AG04450 (cell line): ENCODE measurements around the gene INTS6L. TPM values are rescaled to one million over a fixed set of nuclear protein-coding genes. Genes with fewer than 3 reads are reported as not detected.

Source experiments
- CTCF ChIA-PET: fragments of 300-600, 350-600 bp; formaldehyde crosslinking; extraction: SDS; loops from one replicate; lab custom pipeline; 2022; ENCODE audit warnings: antibody characterized with exemption, inconsistent platforms; lab: Charles Lee
- POLR2A ChIA-PET: fragments of 350-600 bp; formaldehyde crosslinking; extraction: SDS; loops from one replicate; lab custom pipeline; 2021; ENCODE audit warnings: antibody characterized with exemption, inconsistent platforms; lab: Yijun Ruan, JAX
- DNase-seq: peaks from one replicate; pipeline ENCODE4 v3.0.0-alpha.2; 2011; ENCODE audit warnings: low read depth, low spot score
- H3K27ac ChIP-seq: one replicate; pipeline ENCODE4 v1.5.1; 2012; ENCODE audit warnings: low read depth, low read length, control low read depth
- H3K27me3 ChIP-seq: one replicate; pipeline ENCODE4 v1.6.0; 2012; ENCODE audit warnings: low read length; ENCODE audit not compliant: control insufficient read depth, insufficient read depth
- H3K4me3 ChIP-seq: 2 replicates; pipeline ENCODE4 v1.5.1; 2011; ENCODE audit warnings: mild to moderate bottlenecking, low read depth, low read length, control low read depth
- H3K9me3 ChIP-seq: 2 replicates; pipeline ENCODE4 v1.5.1; 2012; ENCODE audit warnings: low read length; ENCODE audit not compliant: control insufficient read depth, insufficient read depth
- polyA plus RNA-seq: library from polyadenylated mRNA; depleted of rRNA; stranded (reverse); fragments of >200 nt; gene quantifications from 2 replicates; pipeline ENCODE4 v1.2.3, GENCODE V29; 2011
- TF ChIP-seq, protein P1 (sequence below): IDR thresholded peaks from 2 replicates; pipeline ENCODE4 v1.5.1; 2011; ENCODE audit warnings: low read depth, low read length, control low read depth, inconsistent platforms

INTS6L gene
- polyA plus RNA-seq, 1 experiment = 10.4 TPM

DNA sequence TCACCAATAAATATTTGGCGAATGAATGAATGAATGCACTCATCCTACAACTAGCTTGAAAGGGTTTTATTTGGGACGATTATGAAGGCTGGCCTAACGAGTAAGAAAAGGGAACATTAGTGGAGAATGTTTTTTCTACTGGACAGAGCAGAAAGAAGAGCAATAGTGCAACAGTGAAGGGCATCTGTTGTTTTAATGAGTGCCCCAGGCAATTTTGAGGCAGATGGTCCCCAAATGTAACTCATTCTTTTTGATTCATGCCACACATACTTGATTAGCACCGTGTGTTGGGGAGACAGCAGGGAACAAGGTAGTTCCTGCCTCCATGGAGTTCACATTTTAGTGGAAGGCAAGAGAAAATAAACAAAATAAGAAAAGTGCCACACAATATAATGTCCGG is 22.7 kb upstream of the INTS6L start:
- CTCF ChIA-PET = no interaction called here
- POLR2A ChIA-PET = no interaction called here

DNA sequence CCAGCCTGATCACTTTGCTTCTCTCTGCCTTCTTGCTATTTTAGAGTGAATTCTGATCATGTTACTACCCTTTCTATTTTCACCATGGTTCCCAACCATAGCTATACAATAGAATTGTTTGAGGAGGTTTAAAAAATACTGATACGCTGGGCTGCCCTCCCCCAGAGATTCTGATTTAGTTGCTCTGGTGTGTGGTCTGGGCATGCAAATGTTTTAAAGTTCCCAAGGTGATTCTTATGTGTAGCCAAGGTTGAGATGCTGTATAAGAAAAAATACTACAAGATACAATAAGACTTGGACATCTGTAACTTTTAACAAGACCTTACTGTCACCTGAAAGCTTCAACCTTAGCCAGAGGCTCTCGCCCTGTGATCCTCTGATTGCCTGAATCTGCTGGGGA is 22.2 kb upstream of the INTS6L start:
- Histone ChIP-seq H3K4me3 (no peak overlapping the region), H3K27me3 (no peaks in the 10 kb centered on the region), H3K9me3 (no peaks in the 10 kb centered on the region), H3K27ac (no peak overlapping the region)
- no peak for DNase-seq
- TF ChIP-seq, protein P1, sequence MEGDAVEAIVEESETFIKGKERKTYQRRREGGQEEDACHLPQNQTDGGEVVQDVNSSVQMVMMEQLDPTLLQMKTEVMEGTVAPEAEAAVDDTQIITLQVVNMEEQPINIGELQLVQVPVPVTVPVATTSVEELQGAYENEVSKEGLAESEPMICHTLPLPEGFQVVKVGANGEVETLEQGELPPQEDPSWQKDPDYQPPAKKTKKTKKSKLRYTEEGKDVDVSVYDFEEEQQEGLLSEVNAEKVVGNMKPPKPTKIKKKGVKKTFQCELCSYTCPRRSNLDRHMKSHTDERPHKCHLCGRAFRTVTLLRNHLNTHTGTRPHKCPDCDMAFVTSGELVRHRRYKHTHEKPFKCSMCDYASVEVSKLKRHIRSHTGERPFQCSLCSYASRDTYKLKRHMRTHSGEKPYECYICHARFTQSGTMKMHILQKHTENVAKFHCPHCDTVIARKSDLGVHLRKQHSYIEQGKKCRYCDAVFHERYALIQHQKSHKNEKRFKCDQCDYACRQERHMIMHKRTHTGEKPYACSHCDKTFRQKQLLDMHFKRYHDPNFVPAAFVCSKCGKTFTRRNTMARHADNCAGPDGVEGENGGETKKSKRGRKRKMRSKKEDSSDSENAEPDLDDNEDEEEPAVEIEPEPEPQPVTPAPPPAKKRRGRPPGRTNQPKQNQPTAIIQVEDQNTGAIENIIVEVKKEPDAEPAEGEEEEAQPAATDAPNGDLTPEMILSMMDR = no peak
- POLR2A ChIA-PET = no interaction called here
- CTCF ChIA-PET = no interaction called here

More for the DNA sequence above, 22.7 kb upstream of the INTS6L start:
- no peak for DNase-seq
- H3K9me3 ChIP-seq = no peaks in the 10 kb centered on the region
- H3K4me3 ChIP-seq = no peak overlapping the region
- TF ChIP-seq, protein P1 = no peak
- no peak overlapping the region for H3K27ac ChIP-seq
- no peaks in the 10 kb centered on the region for H3K27me3 ChIP-seq

DNA sequence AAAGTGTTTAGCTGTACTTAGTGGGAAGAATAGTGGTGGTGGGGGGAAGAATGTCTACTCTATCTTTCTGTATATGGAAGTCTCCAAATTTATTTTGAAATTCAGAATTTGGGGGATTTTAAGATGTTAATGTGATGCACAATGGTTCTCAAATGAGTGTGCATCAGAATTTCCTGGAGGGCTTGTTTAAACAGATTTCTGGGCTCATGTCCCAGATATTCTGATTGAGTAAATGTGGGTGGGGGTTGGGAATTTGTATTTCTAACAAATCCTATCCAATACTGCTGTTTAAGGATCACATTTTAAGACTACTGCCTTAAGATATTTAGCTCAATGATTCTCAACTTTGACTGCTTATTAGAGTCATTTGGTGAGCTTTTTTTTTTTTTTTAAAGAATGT is 15.1 kb upstream of the INTS6L start:
- no peak overlapping the region for H3K27ac ChIP-seq
- TF ChIP-seq, protein P1 = no peak
- POLR2A ChIA-PET = no interaction called here
- no peaks in the 10 kb centered on the region for H3K27me3 ChIP-seq
- H3K4me3 ChIP-seq = no peak overlapping the region
- no peaks in the 10 kb centered on the region for H3K9me3 ChIP-seq
- CTCF ChIA-PET = interaction anchor here (0.7 kb wide), 1 partner anchor 62 kb away, joined by 7 read pairs; no protein-coding TSS in a partner anchor
- no peak for DNase-seq

DNA sequence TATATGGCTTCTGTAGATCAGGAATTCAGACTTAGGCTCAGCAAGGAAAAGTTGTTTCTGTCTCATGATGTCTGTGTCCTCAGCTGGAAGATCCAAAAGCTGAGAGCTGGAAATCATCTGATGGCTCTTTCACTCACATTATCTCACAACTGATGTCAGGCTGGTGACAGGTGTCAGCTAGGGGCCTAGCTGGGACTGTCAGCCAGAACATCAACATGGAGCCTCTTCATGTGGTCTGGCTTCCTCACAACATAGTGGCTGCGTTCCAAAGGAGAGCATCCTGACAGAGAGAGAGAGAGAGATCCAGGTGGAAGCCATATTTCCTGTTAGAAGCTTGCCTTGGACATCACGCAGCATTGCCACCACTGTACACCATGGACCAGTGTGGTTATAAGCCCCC is 10.6 kb upstream of the INTS6L start:
- H3K27ac ChIP-seq = no peak overlapping the region
- H3K4me3 ChIP-seq = no peak overlapping the region
- CTCF ChIA-PET = interaction anchor here (0.5 kb wide), 1 partner anchor 417 kb away, joined by 4 read pairs; no protein-coding TSS in a partner anchor
- TF ChIP-seq, protein P1 = no peak
- no peak for DNase-seq
- H3K9me3 ChIP-seq = no peaks in the 10 kb centered on the region
- POLR2A ChIA-PET = no interaction called here
- H3K27me3 ChIP-seq = no peaks in the 10 kb centered on the region

DNA sequence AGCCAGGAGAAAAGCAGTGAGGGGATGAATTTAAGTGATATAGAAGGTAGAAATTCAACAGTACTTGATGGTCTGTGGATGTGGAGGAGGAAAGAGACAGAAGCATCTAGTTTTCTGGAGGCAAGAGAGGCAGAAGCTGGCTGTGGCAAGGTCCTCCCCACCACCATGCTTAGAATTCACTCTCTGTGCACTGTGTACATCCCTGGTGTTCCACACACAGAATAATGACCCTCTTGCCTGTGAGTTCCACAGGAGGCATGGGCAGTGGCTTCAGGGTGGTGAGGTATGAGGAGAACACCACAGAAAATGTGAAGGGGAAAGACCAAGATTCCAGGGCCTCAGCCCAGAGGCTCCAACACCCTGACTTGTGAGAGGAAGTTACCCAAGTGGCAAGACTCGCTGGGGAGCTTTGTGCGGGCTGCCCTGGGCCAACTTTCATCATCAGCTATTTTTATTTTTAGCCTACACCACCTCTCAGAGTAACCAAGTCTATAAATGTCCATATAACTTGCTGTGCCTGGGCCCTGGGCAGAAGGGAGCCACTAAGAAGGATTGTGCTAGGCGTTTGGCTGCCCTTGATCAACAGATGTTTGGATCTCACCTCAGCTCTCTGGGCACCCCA is 7.8 kb upstream of the INTS6L start:
- H3K4me3 ChIP-seq = no peak overlapping the region
- POLR2A ChIA-PET = no interaction called here
- no peaks in the 10 kb centered on the region for H3K9me3 ChIP-seq
- TF ChIP-seq, protein P1 = no peak
- DNase-seq = no peak
- CTCF ChIA-PET = no interaction called here
- no peaks in the 10 kb centered on the region for H3K27me3 ChIP-seq
- no peak overlapping the region for H3K27ac ChIP-seq
